ENCODE measurements around the gene SYNE1. TPM values are rescaled to one million over a fixed set of nuclear protein-coding genes. Genes with fewer than 3 reads are reported as not detected.

The SYNE1 gene
- total RNA-seq, 1 experiment from 2014 or later, result 6.5 TPM

DNA sequence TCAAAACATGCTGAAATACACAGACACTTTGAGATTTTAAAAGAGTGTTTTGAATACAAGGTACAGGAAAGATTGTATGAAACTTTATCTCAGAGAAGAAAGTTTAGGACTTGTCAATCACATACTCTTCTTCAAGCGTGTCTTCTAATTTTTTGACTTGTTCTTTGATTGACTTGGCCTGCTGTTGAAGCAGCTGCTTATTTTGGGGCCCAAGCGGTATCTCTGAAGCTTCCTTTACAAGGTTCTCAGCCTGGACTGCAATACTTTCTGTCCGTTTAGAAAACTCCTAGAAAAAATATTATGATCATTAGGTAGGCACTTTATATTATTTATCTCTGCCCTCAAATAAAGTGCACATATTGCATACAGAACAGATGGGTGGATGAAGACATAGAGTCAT is 201.3 kb downstream of the SYNE1 start:
- CTCF ChIA-PET, result no interaction called here
- POLR2A ChIA-PET, result no interaction called here
- Mint-ChIP-seq H3K36me3 (no peaks in the 10 kb centered on the region), H3K4me1 (0 out of 2 replicates have a peak, but pooled peaks cover 2% of the 10 kb centered on the region), H3K27me3 (ENCODE audit: low read depth) (no peaks in the 10 kb centered on the region), H3K4me3 (no peak overlapping the region), H3K27ac (no peak overlapping the region), H3K9me3 (no peaks in the 10 kb centered on the region)
- no peak for DNase-seq (ENCODE audit: low spot score)
- TF ChIP-seq, protein P1, sequence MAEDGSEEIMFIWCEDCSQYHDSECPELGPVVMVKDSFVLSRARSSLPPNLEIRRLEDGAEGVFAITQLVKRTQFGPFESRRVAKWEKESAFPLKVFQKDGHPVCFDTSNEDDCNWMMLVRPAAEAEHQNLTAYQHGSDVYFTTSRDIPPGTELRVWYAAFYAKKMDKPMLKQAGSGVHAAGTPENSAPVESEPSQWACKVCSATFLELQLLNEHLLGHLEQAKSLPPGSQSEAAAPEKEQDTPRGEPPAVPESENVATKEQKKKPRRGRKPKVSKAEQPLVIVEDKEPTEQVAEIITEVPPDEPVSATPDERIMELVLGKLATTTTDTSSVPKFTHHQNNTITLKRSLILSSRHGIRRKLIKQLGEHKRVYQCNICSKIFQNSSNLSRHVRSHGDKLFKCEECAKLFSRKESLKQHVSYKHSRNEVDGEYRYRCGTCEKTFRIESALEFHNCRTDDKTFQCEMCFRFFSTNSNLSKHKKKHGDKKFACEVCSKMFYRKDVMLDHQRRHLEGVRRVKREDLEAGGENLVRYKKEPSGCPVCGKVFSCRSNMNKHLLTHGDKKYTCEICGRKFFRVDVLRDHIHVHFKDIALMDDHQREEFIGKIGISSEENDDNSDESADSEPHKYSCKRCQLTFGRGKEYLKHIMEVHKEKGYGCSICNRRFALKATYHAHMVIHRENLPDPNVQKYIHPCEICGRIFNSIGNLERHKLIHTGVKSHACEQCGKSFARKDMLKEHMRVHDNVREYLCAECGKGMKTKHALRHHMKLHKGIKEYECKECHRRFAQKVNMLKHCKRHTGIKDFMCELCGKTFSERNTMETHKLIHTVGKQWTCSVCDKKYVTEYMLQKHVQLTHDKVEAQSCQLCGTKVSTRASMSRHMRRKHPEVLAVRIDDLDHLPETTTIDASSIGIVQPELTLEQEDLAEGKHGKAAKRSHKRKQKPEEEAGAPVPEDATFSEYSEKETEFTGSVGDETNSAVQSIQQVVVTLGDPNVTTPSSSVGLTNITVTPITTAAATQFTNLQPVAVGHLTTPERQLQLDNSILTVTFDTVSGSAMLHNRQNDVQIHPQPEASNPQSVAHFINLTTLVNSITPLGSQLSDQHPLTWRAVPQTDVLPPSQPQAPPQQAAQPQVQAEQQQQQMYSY (CRISPR knock-in tag; IDR thresholded peaks at IDR 0.05), result no peak
- no peak for TF ChIP-seq TP53 (CRISPR knock-in tag; IDR thresholded peaks at IDR 0.05)
- ATAC-seq, result no peak

DNA sequence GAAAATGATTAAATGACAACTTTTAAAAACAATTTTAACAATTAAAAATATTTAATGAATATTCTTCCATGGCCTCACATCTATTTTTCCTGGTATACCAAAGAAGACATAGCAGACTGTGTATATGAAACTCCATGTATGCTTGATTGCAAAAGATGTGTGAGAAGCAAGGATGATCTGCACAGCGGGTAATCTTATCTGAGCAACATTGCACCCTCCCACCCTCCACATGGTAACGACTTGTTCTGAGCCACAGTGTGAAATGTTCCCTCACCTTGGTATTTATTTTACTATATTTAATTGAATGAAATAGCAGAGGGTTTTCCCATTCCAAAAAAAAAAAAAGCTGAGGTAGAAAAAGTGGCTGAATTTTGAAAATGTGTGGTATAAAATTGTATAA is 204.4 kb downstream of the SYNE1 start:
- no peaks in the 10 kb centered on the region for H3K4me1 Mint-ChIP-seq
- ChIA-PET POLR2A (no interaction called here), CTCF (no interaction called here)
- H3K4me3 Mint-ChIP-seq, result no peak overlapping the region
- ATAC-seq (no peak), DNase-seq (ENCODE audit: low spot score) (no peak)
- no peaks in the 10 kb centered on the region for H3K36me3 Mint-ChIP-seq
- H3K27ac Mint-ChIP-seq, result no peak overlapping the region
- TF ChIP-seq ELF4 (CRISPR knock-in tag; IDR thresholded peaks at IDR 0.05; ENCODE audit: low read depth) (no peak), ZNF317 (CRISPR knock-in tag; IDR thresholded peaks at IDR 0.05; ENCODE audit: borderline replicate concordance, low read depth) (no peak), ZNF219 (CRISPR knock-in tag; IDR thresholded peaks at IDR 0.05; ENCODE audit: borderline replicate concordance) (no peak), NR2C2 (CRISPR knock-in tag; IDR thresholded peaks at IDR 0.05) (no peak), ZNF671 (CRISPR knock-in tag; IDR thresholded peaks at IDR 0.05) (no peak), NFATC4 (CRISPR knock-in tag; IDR thresholded peaks at IDR 0.05) (no peak), GTF2I (CRISPR knock-in tag; conservative IDR thresholded peaks at IDR 0.05) (no peak), TEAD4 (CRISPR knock-in tag; IDR thresholded peaks at IDR 0.05) (no peak)
- H3K9me3 Mint-ChIP-seq, result no peaks in the 10 kb centered on the region
- no peaks in the 10 kb centered on the region for H3K27me3 Mint-ChIP-seq (ENCODE audit: low read depth)

DNA sequence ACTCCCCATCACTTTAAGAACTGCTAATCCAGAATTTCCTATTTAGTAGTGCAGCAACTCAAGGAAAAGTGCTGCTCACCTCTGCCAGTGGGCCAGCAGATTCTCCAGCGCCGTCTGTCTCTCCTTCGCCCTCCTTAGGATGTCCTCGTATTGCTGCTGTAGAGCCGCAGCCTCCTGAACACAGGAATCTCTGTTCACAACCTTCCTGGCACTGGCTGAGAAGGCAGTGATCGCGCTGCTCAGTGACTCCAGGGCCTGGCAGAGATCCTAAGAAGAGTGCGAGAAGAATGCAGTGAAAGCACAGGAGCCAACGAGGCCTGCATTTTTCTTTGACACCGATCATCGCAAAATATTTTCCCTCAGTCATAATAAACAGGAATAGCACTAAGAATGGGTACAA is 209.0 kb downstream of the SYNE1 start:
- ChIA-PET POLR2A (no interaction called here), CTCF (no interaction called here)
- DNase-seq (ENCODE audit: low spot score) (peak; percentile 20), ATAC-seq (peak; percentile 91)
- Mint-ChIP-seq H3K27me3 (ENCODE audit: low read depth) (no peaks in the 10 kb centered on the region), H3K36me3 (no peaks in the 10 kb centered on the region), H3K4me3 (no peak overlapping the region), H3K9me3 (no peaks in the 10 kb centered on the region), H3K4me1 (no peaks in the 10 kb centered on the region), H3K27ac (no peak overlapping the region)
- TF ChIP-seq EMX1 (CRISPR knock-in tag; IDR thresholded peaks at IDR 0.05), result no peak
- TF ChIP-seq, protein P2, sequence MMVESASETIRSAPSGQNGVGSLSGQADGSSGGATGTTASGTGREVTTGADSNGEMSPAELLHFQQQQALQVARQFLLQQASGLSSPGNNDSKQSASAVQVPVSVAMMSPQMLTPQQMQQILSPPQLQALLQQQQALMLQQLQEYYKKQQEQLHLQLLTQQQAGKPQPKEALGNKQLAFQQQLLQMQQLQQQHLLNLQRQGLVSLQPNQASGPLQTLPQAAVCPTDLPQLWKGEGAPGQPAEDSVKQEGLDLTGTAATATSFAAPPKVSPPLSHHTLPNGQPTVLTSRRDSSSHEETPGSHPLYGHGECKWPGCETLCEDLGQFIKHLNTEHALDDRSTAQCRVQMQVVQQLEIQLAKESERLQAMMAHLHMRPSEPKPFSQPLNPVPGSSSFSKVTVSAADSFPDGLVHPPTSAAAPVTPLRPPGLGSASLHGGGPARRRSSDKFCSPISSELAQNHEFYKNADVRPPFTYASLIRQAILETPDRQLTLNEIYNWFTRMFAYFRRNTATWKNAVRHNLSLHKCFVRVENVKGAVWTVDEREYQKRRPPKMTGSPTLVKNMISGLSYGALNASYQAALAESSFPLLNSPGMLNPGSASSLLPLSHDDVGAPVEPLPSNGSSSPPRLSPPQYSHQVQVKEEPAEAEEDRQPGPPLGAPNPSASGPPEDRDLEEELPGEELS (CRISPR knock-in tag; IDR thresholded peaks at IDR 0.05), result no peak
- no peak for TF ChIP-seq ZNF219 (CRISPR knock-in tag; IDR thresholded peaks at IDR 0.05; ENCODE audit: borderline replicate concordance)
- TF ChIP-seq NR2C2 (CRISPR knock-in tag; IDR thresholded peaks at IDR 0.05), result no peak
- TF ChIP-seq ZNF396 (CRISPR knock-in tag; IDR thresholded peaks at IDR 0.05; ENCODE audit: borderline replicate concordance), result no peak
- TF ChIP-seq MXD4 (CRISPR knock-in tag; IDR thresholded peaks at IDR 0.05; ENCODE audit: borderline replicate concordance), result no peak
- TF ChIP-seq MYBL2 (CRISPR knock-in tag; IDR thresholded peaks at IDR 0.05), result no peak
- TF ChIP-seq, protein P3, sequence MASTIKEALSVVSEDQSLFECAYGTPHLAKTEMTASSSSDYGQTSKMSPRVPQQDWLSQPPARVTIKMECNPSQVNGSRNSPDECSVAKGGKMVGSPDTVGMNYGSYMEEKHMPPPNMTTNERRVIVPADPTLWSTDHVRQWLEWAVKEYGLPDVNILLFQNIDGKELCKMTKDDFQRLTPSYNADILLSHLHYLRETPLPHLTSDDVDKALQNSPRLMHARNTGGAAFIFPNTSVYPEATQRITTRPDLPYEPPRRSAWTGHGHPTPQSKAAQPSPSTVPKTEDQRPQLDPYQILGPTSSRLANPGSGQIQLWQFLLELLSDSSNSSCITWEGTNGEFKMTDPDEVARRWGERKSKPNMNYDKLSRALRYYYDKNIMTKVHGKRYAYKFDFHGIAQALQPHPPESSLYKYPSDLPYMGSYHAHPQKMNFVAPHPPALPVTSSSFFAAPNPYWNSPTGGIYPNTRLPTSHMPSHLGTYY (CRISPR knock-in tag; IDR thresholded peaks at IDR 0.05), result no peak
- TF ChIP-seq, protein P4, sequence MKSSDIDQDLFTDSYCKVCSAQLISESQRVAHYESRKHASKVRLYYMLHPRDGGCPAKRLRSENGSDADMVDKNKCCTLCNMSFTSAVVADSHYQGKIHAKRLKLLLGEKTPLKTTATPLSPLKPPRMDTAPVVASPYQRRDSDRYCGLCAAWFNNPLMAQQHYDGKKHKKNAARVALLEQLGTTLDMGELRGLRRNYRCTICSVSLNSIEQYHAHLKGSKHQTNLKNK (CRISPR knock-in tag; IDR thresholded peaks at IDR 0.05), result no peak
- TF ChIP-seq OVOL2 (CRISPR knock-in tag; IDR thresholded peaks at IDR 0.05; ENCODE audit: borderline replicate concordance), result no peak
- no peak for TF ChIP-seq GTF2I (CRISPR knock-in tag; conservative IDR thresholded peaks at IDR 0.05)
- TF ChIP-seq, protein P5, sequence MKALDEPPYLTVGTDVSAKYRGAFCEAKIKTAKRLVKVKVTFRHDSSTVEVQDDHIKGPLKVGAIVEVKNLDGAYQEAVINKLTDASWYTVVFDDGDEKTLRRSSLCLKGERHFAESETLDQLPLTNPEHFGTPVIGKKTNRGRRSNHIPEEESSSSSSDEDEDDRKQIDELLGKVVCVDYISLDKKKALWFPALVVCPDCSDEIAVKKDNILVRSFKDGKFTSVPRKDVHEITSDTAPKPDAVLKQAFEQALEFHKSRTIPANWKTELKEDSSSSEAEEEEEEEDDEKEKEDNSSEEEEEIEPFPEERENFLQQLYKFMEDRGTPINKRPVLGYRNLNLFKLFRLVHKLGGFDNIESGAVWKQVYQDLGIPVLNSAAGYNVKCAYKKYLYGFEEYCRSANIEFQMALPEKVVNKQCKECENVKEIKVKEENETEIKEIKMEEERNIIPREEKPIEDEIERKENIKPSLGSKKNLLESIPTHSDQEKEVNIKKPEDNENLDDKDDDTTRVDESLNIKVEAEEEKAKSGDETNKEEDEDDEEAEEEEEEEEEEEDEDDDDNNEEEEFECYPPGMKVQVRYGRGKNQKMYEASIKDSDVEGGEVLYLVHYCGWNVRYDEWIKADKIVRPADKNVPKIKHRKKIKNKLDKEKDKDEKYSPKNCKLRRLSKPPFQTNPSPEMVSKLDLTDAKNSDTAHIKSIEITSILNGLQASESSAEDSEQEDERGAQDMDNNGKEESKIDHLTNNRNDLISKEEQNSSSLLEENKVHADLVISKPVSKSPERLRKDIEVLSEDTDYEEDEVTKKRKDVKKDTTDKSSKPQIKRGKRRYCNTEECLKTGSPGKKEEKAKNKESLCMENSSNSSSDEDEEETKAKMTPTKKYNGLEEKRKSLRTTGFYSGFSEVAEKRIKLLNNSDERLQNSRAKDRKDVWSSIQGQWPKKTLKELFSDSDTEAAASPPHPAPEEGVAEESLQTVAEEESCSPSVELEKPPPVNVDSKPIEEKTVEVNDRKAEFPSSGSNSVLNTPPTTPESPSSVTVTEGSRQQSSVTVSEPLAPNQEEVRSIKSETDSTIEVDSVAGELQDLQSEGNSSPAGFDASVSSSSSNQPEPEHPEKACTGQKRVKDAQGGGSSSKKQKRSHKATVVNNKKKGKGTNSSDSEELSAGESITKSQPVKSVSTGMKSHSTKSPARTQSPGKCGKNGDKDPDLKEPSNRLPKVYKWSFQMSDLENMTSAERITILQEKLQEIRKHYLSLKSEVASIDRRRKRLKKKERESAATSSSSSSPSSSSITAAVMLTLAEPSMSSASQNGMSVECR (CRISPR knock-in tag; IDR thresholded peaks at IDR 0.05; ENCODE audit: borderline replicate concordance), result no peak
- TF ChIP-seq, protein P6, sequence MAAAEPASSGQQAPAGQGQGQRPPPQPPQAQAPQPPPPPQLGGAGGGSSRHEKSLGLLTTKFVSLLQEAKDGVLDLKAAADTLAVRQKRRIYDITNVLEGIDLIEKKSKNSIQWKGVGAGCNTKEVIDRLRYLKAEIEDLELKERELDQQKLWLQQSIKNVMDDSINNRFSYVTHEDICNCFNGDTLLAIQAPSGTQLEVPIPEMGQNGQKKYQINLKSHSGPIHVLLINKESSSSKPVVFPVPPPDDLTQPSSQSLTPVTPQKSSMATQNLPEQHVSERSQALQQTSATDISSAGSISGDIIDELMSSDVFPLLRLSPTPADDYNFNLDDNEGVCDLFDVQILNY (CRISPR knock-in tag; IDR thresholded peaks at IDR 0.05), result no peak
- TF ChIP-seq ZNF138 (CRISPR knock-in tag; conservative IDR thresholded peaks at IDR 0.05), result no peak

All from WTC11 (cell line).